HEK293 (cell line): Measurements from ENCODE around the gene F5.

Experiments
- CTCF ChIA-PET: fragments of 350-600 bp; formaldehyde crosslinking; extraction: SDS; loops from one replicate; lab custom pipeline; 2021; ENCODE audit warnings: antibody characterized with exemption; lab: Yijun Ruan, JAX
- POLR2A ChIA-PET: fragments of 300-600 bp; formaldehyde crosslinking; extraction: SDS; loops from one replicate; lab custom pipeline; 2020; ENCODE audit warnings: antibody characterized with exemption, inconsistent platforms; lab: Yijun Ruan, JAX
- H3K27ac ChIP-seq: fragments of 200-500 bp; sonication (Bioruptor generic); 2 replicates; pipeline ENCODE4 v1.5.1; 2014; ENCODE audit warnings: low read depth, low read length, control low read depth, inconsistent platforms; ENCODE audit errors: extremely low read depth
- H3K36me3 ChIP-seq, 2 experiments: fragments of 200-500 bp in 1 of 2; sonication (Bioruptor generic) in 1 of 2; 1 replicate in 1 of 2; 2 replicates in 1 of 2; pipeline ENCODE4 v1.5.1; 2014 to 2017; ENCODE audit warnings: inconsistent platforms in 2 of 2, low read length in 2 of 2; ENCODE audit not compliant: control insufficient read depth in 2 of 2, insufficient read depth in 1 of 2
- H3K4me1 ChIP-seq: fragments of 200-500 bp; sonication (Bioruptor generic); 2 replicates; pipeline ENCODE4 v1.5.1; 2014; ENCODE audit warnings: mild to moderate bottlenecking, low read length, inconsistent platforms; ENCODE audit not compliant: control insufficient read depth, insufficient read depth
- H3K4me3 ChIP-seq: 2 replicates; pipeline ENCODE4 v1.5.1; 2011; ENCODE audit warnings: low read depth, mild to moderate bottlenecking, control low read depth, low read length, moderate library complexity
- H3K9me3 ChIP-seq: fragments of 200-500 bp; sonication (Bioruptor generic); 2 replicates; pipeline ENCODE4 v1.5.1; 2014; ENCODE audit warnings: low read depth, low read length, inconsistent platforms; ENCODE audit not compliant: control insufficient read depth, insufficient read depth
- CTCF ChIP-seq: fragments of 450-650 bp; formaldehyde crosslinking; IDR thresholded peaks from 2 replicates; pipeline ENCODE4 v1.5.1; 2016; ENCODE audit warnings: missing biosample characterization, missing genetic modification characterization
- FEZF1 ChIP-seq: fragments of 450-650 bp; formaldehyde crosslinking; IDR thresholded peaks from 2 replicates; pipeline ENCODE4 v1.5.1; 2016; ENCODE audit warnings: missing biosample characterization, missing genetic modification characterization
- IKZF3 ChIP-seq: fragments of 450-650 bp; IDR thresholded peaks from 2 replicates; pipeline ENCODE4 v1.5.0; 2018; ENCODE audit warnings: missing biosample characterization, mild to moderate bottlenecking, missing genetic modification characterization, moderate library complexity
- KLF1 ChIP-seq: fragments of 450-650 bp; formaldehyde crosslinking; IDR thresholded peaks from 2 replicates; pipeline ENCODE4 v1.5.1; 2016; ENCODE audit warnings: missing biosample characterization, missing genetic modification characterization
- KLF8 ChIP-seq: fragments of 450-650 bp; formaldehyde crosslinking; IDR thresholded peaks from 2 replicates; pipeline ENCODE4 v1.5.1; 2016; ENCODE audit warnings: missing biosample characterization, missing genetic modification characterization
- SCRT1 ChIP-seq: fragments of 450-650 bp; formaldehyde crosslinking; IDR thresholded peaks from 2 replicates; pipeline ENCODE4 v1.5.1; 2016; ENCODE audit warnings: missing biosample characterization, missing genetic modification characterization, borderline replicate concordance
- SETDB1 ChIP-seq: IDR thresholded peaks from one replicate; pipeline ENCODE4 v1.6.1; 2017; ENCODE audit warnings: mild to moderate bottlenecking, low read length, moderate library complexity, mixed read lengths; ENCODE audit not compliant: insufficient read length
- SP7 ChIP-seq: fragments of 450-650 bp; formaldehyde crosslinking; IDR thresholded peaks from 2 replicates; pipeline ENCODE4 v1.5.1; 2016; ENCODE audit warnings: missing biosample characterization, missing genetic modification characterization
- TRIM28 ChIP-seq: IDR thresholded peaks from 2 replicates; pipeline ENCODE4 v1.6.1; 2011; ENCODE audit warnings: low read length, control low read depth, borderline replicate concordance
- YY1 ChIP-seq: fragments of 450-650 bp; formaldehyde crosslinking; IDR thresholded peaks from 2 replicates; pipeline ENCODE4 v1.5.1; 2018; ENCODE audit warnings: missing biosample characterization, missing genetic modification characterization
- YY2 ChIP-seq: fragments of 450-650 bp; formaldehyde crosslinking; IDR thresholded peaks from 2 replicates; pipeline ENCODE4 v1.5.1; 2016; ENCODE audit warnings: missing biosample characterization, missing genetic modification characterization
- ZBTB1 ChIP-seq: fragments of 450-650 bp; formaldehyde crosslinking; IDR thresholded peaks from 2 replicates; pipeline ENCODE4 v1.5.1; 2016; ENCODE audit warnings: missing biosample characterization, missing genetic modification characterization
- ZIC2 ChIP-seq: fragments of 450-650 bp; formaldehyde crosslinking; IDR thresholded peaks from 2 replicates; pipeline ENCODE4 v1.5.1; 2016; ENCODE audit warnings: missing biosample characterization, missing genetic modification characterization
- ZNF133 ChIP-seq: fragments of 450-650 bp; formaldehyde crosslinking; IDR thresholded peaks from 2 replicates; pipeline ENCODE4 v1.5.1; 2016; ENCODE audit warnings: missing biosample characterization, missing genetic modification characterization
- ZNF157 ChIP-seq: fragments of 450-650 bp; formaldehyde crosslinking; IDR thresholded peaks from 2 replicates; pipeline ENCODE4 v1.5.1; 2016; ENCODE audit warnings: missing biosample characterization, missing genetic modification characterization
- ZNF175 ChIP-seq: fragments of 450-650 bp; formaldehyde crosslinking; IDR thresholded peaks from 2 replicates; pipeline ENCODE4 v1.5.1; 2016; ENCODE audit warnings: missing biosample characterization, missing genetic modification characterization
- ZNF214 ChIP-seq: fragments of 450-650 bp; formaldehyde crosslinking; IDR thresholded peaks from 2 replicates; pipeline ENCODE4 v1.5.1; 2017; ENCODE audit warnings: missing biosample characterization, mild to moderate bottlenecking, missing genetic modification characterization, borderline replicate concordance
- ZNF23 ChIP-seq: fragments of 450-650 bp; formaldehyde crosslinking; IDR thresholded peaks from 2 replicates; pipeline ENCODE4 v1.5.1; 2016; ENCODE audit warnings: missing biosample characterization, missing genetic modification characterization, borderline replicate concordance
- ZNF24 ChIP-seq: fragments of 450-650 bp; formaldehyde crosslinking; IDR thresholded peaks from 2 replicates; pipeline ENCODE4 v1.5.1; 2016; ENCODE audit warnings: missing biosample characterization, missing genetic modification characterization
- ZNF37A ChIP-seq: fragments of 450-650 bp; IDR thresholded peaks from 2 replicates; pipeline ENCODE4 v1.5.1; 2018; ENCODE audit warnings: missing biosample characterization, missing genetic modification characterization
- ZNF473 ChIP-seq: fragments of 450-650 bp; formaldehyde crosslinking; IDR thresholded peaks from 2 replicates; pipeline ENCODE4 v1.5.1; 2017; ENCODE audit warnings: missing biosample characterization, missing genetic modification characterization
- ZNF521 ChIP-seq: fragments of 450-650 bp; formaldehyde crosslinking; IDR thresholded peaks from 2 replicates; pipeline ENCODE4 v1.5.1; 2017; ENCODE audit warnings: missing biosample characterization, mild to moderate bottlenecking, missing genetic modification characterization
- ZNF548 ChIP-seq: fragments of 450-650 bp; formaldehyde crosslinking; IDR thresholded peaks from 2 replicates; pipeline ENCODE4 v1.5.1; 2016; ENCODE audit warnings: missing biosample characterization, missing genetic modification characterization
- ZNF600 ChIP-seq: fragments of 450-650 bp; formaldehyde crosslinking; IDR thresholded peaks from 2 replicates; pipeline ENCODE4 v1.5.1; 2016; ENCODE audit warnings: missing biosample characterization, missing genetic modification characterization
- ZNF664 ChIP-seq: fragments of 450-650 bp; formaldehyde crosslinking; IDR thresholded peaks from 2 replicates; pipeline ENCODE4 v1.5.1; 2016; ENCODE audit warnings: missing biosample characterization, missing genetic modification characterization
- ZNF830 ChIP-seq: fragments of 450-650 bp; IDR thresholded peaks from 2 replicates; pipeline ENCODE4 v1.5.0; 2018; ENCODE audit warnings: missing biosample characterization, missing genetic modification characterization, low read depth, mild to moderate bottlenecking, moderate library complexity
- ZSCAN30 ChIP-seq: fragments of 450-650 bp; IDR thresholded peaks from 2 replicates; pipeline ENCODE4 v1.5.1; 2018; ENCODE audit warnings: missing biosample characterization, mild to moderate bottlenecking, missing genetic modification characterization, moderate library complexity
- TF ChIP-seq, protein P1 (sequence below): fragments of 450-650 bp; formaldehyde crosslinking; IDR thresholded peaks from 2 replicates; pipeline ENCODE4 v1.5.1; 2017; ENCODE audit warnings: missing biosample characterization, missing genetic modification characterization
- TF ChIP-seq, protein P2 (sequence below): fragments of 450-650 bp; formaldehyde crosslinking; IDR thresholded peaks from 2 replicates; pipeline ENCODE4 v1.5.1; 2016; ENCODE audit warnings: missing biosample characterization, missing genetic modification characterization, low read depth
- TF ChIP-seq, protein P3 (sequence below): fragments of 450-650 bp; formaldehyde crosslinking; IDR thresholded peaks from 2 replicates; pipeline ENCODE4 v1.5.1; 2016; ENCODE audit warnings: missing biosample characterization, missing genetic modification characterization

Gene F5

GRCh38 chr1:169565335-169566271, 20.7 kb downstream of the F5 start (continued):
- TF ChIP-seq YY1 (tag by site-specific recombination) (no peak), ZNF24 (tag by site-specific recombination) (no peak), ZNF37A (tag by site-specific recombination) (no peak), CTCF (tag by site-specific recombination) (no peak), ZNF473 (tag by site-specific recombination) (no peak), ZNF664 (tag by site-specific recombination) (no peak), FEZF1 (tag by site-specific recombination) (peak; percentile 28; the same call in 1 of the 2 replicates), SCRT1 (tag by site-specific recombination) (no peak), KLF8 (tag by site-specific recombination) (no peak), TRIM28 (peak; percentile 75; the same call in 1 of the 2 replicates)

- Histone ChIP-seq H3K36me3 (no peaks in the 10 kb centered on the region), H3K4me1 (peaks cover 5% of the 10 kb centered on the region; the same call in 1 of the 2 replicates)
- CTCF ChIA-PET, result no interaction called here
Measured at GRCh38 chr1:169563650-169564049, 22.6 kb downstream of the F5 start.

DNA sequence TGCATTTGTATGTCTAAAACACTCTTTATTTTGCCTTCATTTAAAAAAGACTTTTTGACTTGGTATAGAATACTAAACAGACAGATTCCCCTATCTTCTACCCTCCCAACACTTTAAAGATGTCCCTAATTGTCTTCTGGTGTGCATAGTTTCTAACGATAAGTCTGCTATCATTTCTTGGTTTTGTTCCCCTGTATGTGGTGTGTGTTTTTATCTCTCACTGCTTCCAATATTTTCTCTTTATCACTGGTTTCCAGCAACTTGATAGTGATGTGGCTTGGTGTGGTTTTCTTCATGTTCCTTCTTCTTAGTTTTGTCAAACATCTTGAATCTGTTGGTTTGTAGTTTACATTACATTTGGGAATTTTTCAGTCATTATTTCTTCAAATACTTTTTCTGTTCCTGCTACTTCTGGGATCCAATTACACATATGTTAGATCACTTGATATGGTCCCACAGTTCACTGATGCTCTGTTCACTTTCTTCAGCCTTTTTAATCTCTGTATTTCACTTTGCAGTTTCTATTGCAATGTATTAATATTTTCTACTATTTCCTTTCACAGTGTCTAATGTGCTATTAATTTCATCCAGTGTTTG, 23.2 kb downstream of the F5 start:
- Histone ChIP-seq H3K4me1 (peaks cover 5% of the 10 kb centered on the region; the same call in 1 of the 2 replicates), H3K4me3 (no peak overlapping the region), H3K27ac (no peak overlapping the region), H3K9me3 (no peaks in the 10 kb centered on the region), H3K36me3 (no peaks in the 10 kb centered on the region)
- ChIA-PET CTCF (no interaction called here), POLR2A (no interaction called here)
- TF ChIP-seq ZIC2 (tag by site-specific recombination) (no peak), ZSCAN30 (tag by site-specific recombination) (no peak), ZNF133 (tag by site-specific recombination) (peak; percentile 92), SETDB1 (peak; percentile 76), ZNF23 (tag by site-specific recombination) (no peak), ZNF521 (tag by site-specific recombination) (no peak), ZNF157 (tag by site-specific recombination) (no peak), SP7 (tag by site-specific recombination) (no peak), ZBTB1 (tag by site-specific recombination) (no peak), IKZF3 (tag by site-specific recombination) (no peak), ZNF175 (no peak)
- TF ChIP-seq, protein P1, sequence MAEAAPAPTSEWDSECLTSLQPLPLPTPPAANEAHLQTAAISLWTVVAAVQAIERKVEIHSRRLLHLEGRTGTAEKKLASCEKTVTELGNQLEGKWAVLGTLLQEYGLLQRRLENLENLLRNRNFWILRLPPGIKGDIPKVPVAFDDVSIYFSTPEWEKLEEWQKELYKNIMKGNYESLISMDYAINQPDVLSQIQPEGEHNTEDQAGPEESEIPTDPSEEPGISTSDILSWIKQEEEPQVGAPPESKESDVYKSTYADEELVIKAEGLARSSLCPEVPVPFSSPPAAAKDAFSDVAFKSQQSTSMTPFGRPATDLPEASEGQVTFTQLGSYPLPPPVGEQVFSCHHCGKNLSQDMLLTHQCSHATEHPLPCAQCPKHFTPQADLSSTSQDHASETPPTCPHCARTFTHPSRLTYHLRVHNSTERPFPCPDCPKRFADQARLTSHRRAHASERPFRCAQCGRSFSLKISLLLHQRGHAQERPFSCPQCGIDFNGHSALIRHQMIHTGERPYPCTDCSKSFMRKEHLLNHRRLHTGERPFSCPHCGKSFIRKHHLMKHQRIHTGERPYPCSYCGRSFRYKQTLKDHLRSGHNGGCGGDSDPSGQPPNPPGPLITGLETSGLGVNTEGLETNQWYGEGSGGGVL (tag by site-specific recombination), result no peak
- TF ChIP-seq, protein P2, sequence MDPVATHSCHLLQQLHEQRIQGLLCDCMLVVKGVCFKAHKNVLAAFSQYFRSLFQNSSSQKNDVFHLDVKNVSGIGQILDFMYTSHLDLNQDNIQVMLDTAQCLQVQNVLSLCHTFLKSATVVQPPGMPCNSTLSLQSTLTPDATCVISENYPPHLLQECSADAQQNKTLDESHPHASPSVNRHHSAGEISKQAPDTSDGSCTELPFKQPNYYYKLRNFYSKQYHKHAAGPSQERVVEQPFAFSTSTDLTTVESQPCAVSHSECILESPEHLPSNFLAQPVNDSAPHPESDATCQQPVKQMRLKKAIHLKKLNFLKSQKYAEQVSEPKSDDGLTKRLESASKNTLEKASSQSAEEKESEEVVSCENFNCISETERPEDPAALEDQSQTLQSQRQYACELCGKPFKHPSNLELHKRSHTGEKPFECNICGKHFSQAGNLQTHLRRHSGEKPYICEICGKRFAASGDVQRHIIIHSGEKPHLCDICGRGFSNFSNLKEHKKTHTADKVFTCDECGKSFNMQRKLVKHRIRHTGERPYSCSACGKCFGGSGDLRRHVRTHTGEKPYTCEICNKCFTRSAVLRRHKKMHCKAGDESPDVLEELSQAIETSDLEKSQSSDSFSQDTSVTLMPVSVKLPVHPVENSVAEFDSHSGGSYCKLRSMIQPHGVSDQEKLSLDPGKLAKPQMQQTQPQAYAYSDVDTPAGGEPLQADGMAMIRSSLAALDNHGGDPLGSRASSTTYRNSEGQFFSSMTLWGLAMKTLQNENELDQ (tag by site-specific recombination), result no peak

More at GRCh38 chr1:169563650-169564049, 22.6 kb downstream of the F5 start:
- Histone ChIP-seq H3K4me3 (no peak overlapping the region), H3K9me3 (no peaks in the 10 kb centered on the region), H3K27ac (no peak overlapping the region)
- TF ChIP-seq ZNF214 (tag by site-specific recombination) (no peak), ZNF830 (tag by site-specific recombination) (no peak), KLF1 (tag by site-specific recombination) (no peak), YY2 (tag by site-specific recombination) (no peak), ZNF600 (tag by site-specific recombination) (no peak), ZNF548 (no peak)
- TF ChIP-seq, protein P3, sequence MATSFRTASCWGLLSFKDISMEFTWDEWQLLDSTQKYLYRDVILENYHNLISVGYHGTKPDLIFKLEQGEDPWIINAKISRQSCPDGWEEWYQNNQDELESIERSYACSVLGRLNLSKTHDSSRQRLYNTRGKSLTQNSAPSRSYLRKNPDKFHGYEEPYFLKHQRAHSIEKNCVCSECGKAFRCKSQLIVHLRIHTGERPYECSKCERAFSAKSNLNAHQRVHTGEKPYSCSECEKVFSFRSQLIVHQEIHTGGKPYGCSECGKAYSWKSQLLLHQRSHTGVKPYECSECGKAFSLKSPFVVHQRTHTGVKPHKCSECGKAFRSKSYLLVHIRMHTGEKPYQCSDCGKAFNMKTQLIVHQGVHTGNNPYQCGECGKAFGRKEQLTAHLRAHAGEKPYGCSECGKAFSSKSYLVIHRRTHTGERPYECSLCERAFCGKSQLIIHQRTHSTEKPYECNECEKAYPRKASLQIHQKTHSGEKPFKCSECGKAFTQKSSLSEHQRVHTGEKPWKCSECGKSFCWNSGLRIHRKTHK (tag by site-specific recombination), result no peak
- POLR2A ChIA-PET, result no interaction called here
